NB4 (cell line): ENCODE results near the gene DSCAM.

Source experiments
- DNase-seq: peaks from one replicate; pipeline ENCODE4 v3.0.0; 2010; ENCODE audit warnings: low read depth
- H3K4me3 ChIP-seq: one replicate; pipeline ENCODE4 v1.5.1; 2011; ENCODE audit warnings: mild to moderate bottlenecking, low read depth, low read length, moderate library complexity
- CTCF ChIP-seq: IDR thresholded peaks from one replicate; pipeline ENCODE4 v1.5.1; 2012; ENCODE audit warnings: low read depth, low read length
- MAX ChIP-seq: IDR thresholded peaks from 2 replicates; pipeline ENCODE4 v1.6.1; 2011; ENCODE audit warnings: low read depth, low read length
- MYC ChIP-seq: IDR thresholded peaks from 2 replicates; pipeline ENCODE4 v1.6.1; 2011; ENCODE audit warnings: low read depth, low read length
- POLR2A ChIP-seq: IDR thresholded peaks from 2 replicates; pipeline ENCODE4 v1.6.1; 2011; ENCODE audit warnings: mild to moderate bottlenecking; ENCODE audit not compliant: insufficient read length; ENCODE audit errors: extremely low read depth

Gene DSCAM

GRCh38 chr21:40386294-40386911 lies 460.6 kb downstream of the DSCAM start:
- TF ChIP-seq MYC (no peak), CTCF (peak; percentile 78), POLR2A (no peak), MAX (no peak)
- peak; percentile 43 for DNase-seq
- H3K4me3 ChIP-seq, result no peak overlapping the region

GRCh38 chr21:40385883-40386282 lies 461.1 kb downstream of the DSCAM start:
- TF ChIP-seq CTCF, result no peak
- no peak for TF ChIP-seq MYC
- TF ChIP-seq MAX, result no peak
- TF ChIP-seq POLR2A, result no peak
- no peak for DNase-seq
- no peak overlapping the region for H3K4me3 ChIP-seq

- no peak overlapping the region for H3K4me3 ChIP-seq
- TF ChIP-seq CTCF, result no peak
- TF ChIP-seq MAX, result no peak
- no peak for TF ChIP-seq MYC
- no peak for TF ChIP-seq POLR2A
- DNase-seq, result no peak
Observed at GRCh38 chr21:40383951-40384350, 463.0 kb downstream of the DSCAM start.

- H3K4me3 ChIP-seq, result no peak overlapping the region
- no peak for DNase-seq
- TF ChIP-seq MYC (no peak), POLR2A (no peak), MAX (no peak), CTCF (no peak)
Observed at GRCh38 chr21:40381111-40381510, 465.8 kb downstream of the DSCAM start.

GRCh38 chr21:40379881-40380810 lies 466.8 kb downstream of the DSCAM start:
- no peak overlapping the region for H3K4me3 ChIP-seq
- no peak for TF ChIP-seq POLR2A
- TF ChIP-seq MYC, result no peak
- no peak for TF ChIP-seq MAX
- no peak for TF ChIP-seq CTCF
- DNase-seq, result no peak
